ENCODE results near the gene GMDS. TPM values are rescaled to one million over a fixed set of nuclear protein-coding genes. Genes with fewer than 3 reads are reported as not detected.

GMDS gene
- total RNA-seq, 1 donor from 2014 or later: 30.2 TPM

GRCh38 chr6:2183752-2184151 is 61.7 kb downstream of the GMDS start:
- no peaks in the 10 kb centered on the region for H3K9me3 ChIP-seq
- intact Hi-C loops (cut with DNase I): no loop called here
- no peak overlapping the region for H3K27ac ChIP-seq
- H3K4me3 ChIP-seq: no peak overlapping the region
- H3K36me3 ChIP-seq: no peaks in the 10 kb centered on the region
- DNase-seq (ENCODE audit: extremely low spot score in 2 of 2): no peak
- H3K27me3 ChIP-seq: no peaks in the 10 kb centered on the region
- TF ChIP-seq CTCF (IDR thresholded peaks at IDR 0.05) (no peak), POLR2A (IDR thresholded peaks at IDR 0.05) (no peak), POLR2AphosphoS5 (IDR thresholded peaks at IDR 0.05; ENCODE audit: insufficient read depth in 1 of 2, low read depth in 1 of 2) (no peak)
- H3K4me1 ChIP-seq: no peaks in the 10 kb centered on the region

- H3K36me3 ChIP-seq: no peaks in the 10 kb centered on the region
- H3K27ac ChIP-seq: no peak overlapping the region
- no peaks in the 10 kb centered on the region for H3K4me1 ChIP-seq
- H3K27me3 ChIP-seq: no peaks in the 10 kb centered on the region
- TF ChIP-seq POLR2AphosphoS5 (IDR thresholded peaks at IDR 0.05; ENCODE audit: insufficient read depth in 1 of 2, low read depth in 1 of 2) (no peak), POLR2A (IDR thresholded peaks at IDR 0.05) (no peak), CTCF (IDR thresholded peaks at IDR 0.05) (no peak)
- no peak overlapping the region for H3K4me3 ChIP-seq
- intact Hi-C loops (cut with DNase I): no loop called here
- H3K9me3 ChIP-seq: no peaks in the 10 kb centered on the region
- no peak for DNase-seq (ENCODE audit: extremely low spot score in 2 of 2)
These were observed 62.2 kb downstream of the GMDS start for GRCh38 chr6:2183246-2183645.

- no peak for TF ChIP-seq POLR2A (IDR thresholded peaks at IDR 0.05)
- TF ChIP-seq POLR2AphosphoS5 (IDR thresholded peaks at IDR 0.05; ENCODE audit: insufficient read depth in 1 of 2, low read depth in 1 of 2): no peak
- TF ChIP-seq CTCF (IDR thresholded peaks at IDR 0.05): no peak
- H3K27ac ChIP-seq: no peak overlapping the region
- H3K36me3 ChIP-seq: no peaks in the 10 kb centered on the region
- no peaks in the 10 kb centered on the region for H3K4me1 ChIP-seq
- no peak for DNase-seq (ENCODE audit: extremely low spot score in 2 of 2)
- H3K4me3 ChIP-seq: no peak overlapping the region
- H3K9me3 ChIP-seq: no peaks in the 10 kb centered on the region
- intact Hi-C loops (cut with DNase I): no loop called here
- no peaks in the 10 kb centered on the region for H3K27me3 ChIP-seq
These were observed 63.2 kb downstream of the GMDS start for GRCh38 chr6:2182251-2182650.

GRCh38 chr6:2181567-2181966 is 63.8 kb downstream of the GMDS start:
- Histone ChIP-seq H3K4me3 (no peak overlapping the region), H3K27ac (no peak overlapping the region), H3K4me1 (no peaks in the 10 kb centered on the region), H3K36me3 (no peaks in the 10 kb centered on the region), H3K9me3 (no peaks in the 10 kb centered on the region), H3K27me3 (no peaks in the 10 kb centered on the region)
- TF ChIP-seq CTCF (IDR thresholded peaks at IDR 0.05): no peak
- no peak for TF ChIP-seq POLR2AphosphoS5 (IDR thresholded peaks at IDR 0.05; ENCODE audit: insufficient read depth in 1 of 2, low read depth in 1 of 2)
- no peak for TF ChIP-seq POLR2A (IDR thresholded peaks at IDR 0.05)
- no peak for DNase-seq (ENCODE audit: extremely low spot score in 2 of 2)
- intact Hi-C loops (cut with DNase I): no loop called here

GRCh38 chr6:2179950-2180349 is 65.5 kb downstream of the GMDS start:
- Histone ChIP-seq H3K4me3 (no peak overlapping the region), H3K9me3 (no peaks in the 10 kb centered on the region), H3K27ac (no peak overlapping the region), H3K27me3 (no peaks in the 10 kb centered on the region), H3K36me3 (no peaks in the 10 kb centered on the region), H3K4me1 (no peaks in the 10 kb centered on the region)
- intact Hi-C loops (cut with DNase I): no loop called here
- no peak for TF ChIP-seq CTCF (IDR thresholded peaks at IDR 0.05)
- TF ChIP-seq POLR2A (IDR thresholded peaks at IDR 0.05): no peak
- TF ChIP-seq POLR2AphosphoS5 (IDR thresholded peaks at IDR 0.05; ENCODE audit: insufficient read depth in 1 of 2, low read depth in 1 of 2): no peak
- no peak for DNase-seq (ENCODE audit: extremely low spot score in 2 of 2)

Measured in vagina (tissue), 2 donors.